Activated CD4-positive, alpha-beta T cell treated with anti-CD3 and anti-CD28 coated beads for 36 hours (primary cell): ENCODE data around the gene LONP1. TPM values are rescaled to one million over a fixed set of nuclear protein-coding genes. Genes with fewer than 3 reads are reported as not detected.

Source experiments
- ATAC-seq: fragments of 200-7000 bp; cut with Tn5 transposase; one replicate; pipeline ENCODE4 v1.10.0; 2021; ENCODE audit warnings: mild to moderate bottlenecking, moderate library complexity
- CTCF ChIA-PET: fragments of 350-600 bp; sonication (Branson Sonifier 250); formaldehyde crosslinking; loops from one replicate; lab custom pipeline; 2021; ENCODE audit warnings: antibody characterized with exemption; lab: Charles Lee
- POLR2A ChIA-PET: fragments of 350-600 bp; sonication (Branson Sonifier 250); formaldehyde crosslinking; loops from one replicate; lab custom pipeline; 2021; ENCODE audit warnings: antibody characterized with exemption, inconsistent platforms; lab: Charles Lee
- DNase-seq: peaks from one replicate; pipeline ENCODE4 v3.0.0-alpha.2; 2020
- H3K27ac Mint-ChIP-seq: one replicate; pipeline ENCODE4 v1.8.0; 2021; ENCODE audit warnings: mixed read lengths
- H3K27me3 Mint-ChIP-seq: one replicate; pipeline ENCODE4 v1.8.0; 2021; ENCODE audit warnings: mixed read lengths
- H3K36me3 Mint-ChIP-seq: one replicate; pipeline ENCODE4 v1.8.0; 2021; ENCODE audit warnings: low read depth, mixed read lengths
- H3K4me1 Mint-ChIP-seq: one replicate; pipeline ENCODE4 v1.8.0; 2021; ENCODE audit warnings: mixed read lengths
- H3K4me3 Mint-ChIP-seq: one replicate; pipeline ENCODE4 v1.8.0; 2021; ENCODE audit warnings: mild to moderate bottlenecking, moderate library complexity, mixed read lengths
- H3K9me3 Mint-ChIP-seq: one replicate; pipeline ENCODE4 v1.8.0; 2021; ENCODE audit warnings: low read depth, mixed read lengths
- intact Hi-C, 2 experiments: fragments of 100-400 bp; cut with DNase I in 1 of 2; cut with micrococcal nuclease in 1 of 2; formaldehyde crosslinking; loops; one replicate each; pipeline versions ENCODE4 v1.14.2 to v1.15.1; 2022 to 2024; cut with DNase I, micrococcal nuclease
- total RNA-seq, 2 experiments: library from RNA; stranded (reverse); gene quantifications; one replicate each; pipeline ENCODE4 v1.2.3, GENCODE V29; 2021

The LONP1 gene
- total RNA-seq, 2 experiments from 2014 or later: 287 to 315 TPM

DNA sequence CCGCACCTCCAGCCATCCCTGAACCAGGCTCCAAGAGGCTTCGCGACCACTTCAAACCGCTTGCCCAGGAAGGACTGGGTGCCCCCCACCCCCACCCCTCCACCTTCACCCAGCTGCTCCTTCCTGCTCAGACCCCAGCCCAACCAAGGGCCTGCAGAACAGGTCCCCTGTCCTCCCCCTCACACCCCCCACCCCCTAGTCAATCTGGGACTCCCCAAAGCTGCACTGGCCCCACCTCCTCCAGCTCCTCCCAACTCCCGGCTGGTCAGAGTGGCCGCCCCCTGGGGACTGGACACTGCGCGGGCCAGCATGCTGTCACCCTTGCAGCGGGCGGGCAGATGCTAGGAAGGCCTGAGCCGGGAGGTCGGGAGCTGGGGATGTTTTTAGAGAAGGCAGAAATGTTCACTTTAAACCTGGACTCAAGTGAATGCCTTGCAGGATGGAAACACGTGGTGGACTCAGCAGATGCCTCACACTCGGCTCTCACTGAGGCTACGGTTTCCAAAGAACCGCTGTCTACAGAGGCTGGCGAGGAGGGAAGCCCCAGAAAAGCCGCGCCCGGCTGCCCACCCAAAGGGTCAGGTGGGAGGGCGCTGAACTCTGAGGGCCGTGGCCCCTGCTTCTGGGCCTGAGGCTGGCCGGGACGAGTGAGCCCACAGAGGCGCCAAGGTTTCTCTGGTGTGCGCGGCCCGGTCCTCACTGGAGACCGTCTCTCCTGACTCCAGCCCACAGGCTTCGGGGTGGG, 21.9 kb downstream of the LONP1 start:
- no peak overlapping the region for H3K27ac Mint-ChIP-seq
- POLR2A ChIA-PET: no interaction called here

DNA sequence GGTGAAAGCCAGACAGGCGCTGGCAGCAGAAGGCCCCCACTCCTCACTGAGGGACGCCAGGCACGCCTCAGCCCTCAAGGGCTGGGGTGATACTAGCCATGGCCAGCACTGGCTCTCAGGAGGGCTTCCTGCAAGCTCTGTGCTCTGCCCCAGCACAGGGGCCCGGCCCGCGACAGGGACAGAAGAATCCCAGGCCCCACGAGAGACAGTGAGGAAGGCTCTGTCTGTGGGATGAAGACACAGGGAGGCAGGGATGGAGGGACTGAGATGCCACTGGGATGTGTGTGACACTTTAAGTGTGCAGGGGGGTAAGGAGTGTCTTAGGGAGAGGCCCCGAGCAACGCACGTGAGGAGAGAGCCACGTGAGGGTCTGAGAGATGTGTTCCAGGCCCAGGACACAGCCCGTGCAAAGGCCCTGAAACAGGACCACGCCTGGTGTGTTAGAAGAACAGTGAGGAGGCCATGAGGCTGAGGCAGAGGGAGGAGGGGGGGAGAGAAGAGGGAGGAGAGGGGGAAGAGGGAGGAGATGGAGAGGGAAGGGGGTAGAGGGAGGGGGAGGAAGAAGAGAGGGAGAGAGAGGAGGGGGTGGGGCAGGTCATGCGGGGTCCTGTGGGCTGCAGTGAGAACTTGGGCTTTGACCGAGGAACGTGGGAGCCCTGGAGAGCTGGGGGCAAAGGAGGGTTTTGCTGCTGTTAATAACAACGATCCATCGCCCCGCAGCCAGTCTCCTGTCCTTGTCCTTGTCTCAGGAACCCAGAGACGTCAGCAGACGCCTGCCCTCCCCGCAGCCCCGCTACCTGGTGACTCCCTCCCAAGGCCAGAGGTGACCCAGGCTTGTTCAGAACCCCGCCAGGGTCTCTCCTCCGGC, 22.7 kb downstream of the LONP1 start:
- Mint-ChIP-seq H3K4me3 (no peak overlapping the region), H3K27me3 (no peaks in the 10 kb centered on the region), H3K36me3 (peaks cover 53% of the 10 kb centered on the region), H3K4me1 (peaks cover 5% of the 10 kb centered on the region), H3K27ac (no peak overlapping the region), H3K9me3 (no peaks in the 10 kb centered on the region)
- DNase-seq (no peak), ATAC-seq (no peak)
- ChIA-PET CTCF (interaction anchor here (1.0 kb wide), 1 partner anchor 17 kb away, joined by 3 read pairs; no protein-coding TSS in a partner anchor), POLR2A (no interaction called here)
- intact Hi-C loops: no loop called here

More for the DNA sequence above, 21.9 kb downstream of the LONP1 start:
- Mint-ChIP-seq H3K4me1 (no peaks in the 10 kb centered on the region), H3K27me3 (no peaks in the 10 kb centered on the region), H3K4me3 (no peak overlapping the region), H3K9me3 (no peaks in the 10 kb centered on the region), H3K36me3 (peaks cover 46% of the 10 kb centered on the region)
- ATAC-seq: no peak
- intact Hi-C loops: no loop called here
- no peak for DNase-seq
- CTCF ChIA-PET: interaction anchor here (1.0 to 2.0 kb wide), 2 partner anchors 8 to 16 kb away, joined by 3 to 6 read pairs; partner anchors contain the start of gene RPL36

GRCh38 chr19:5696196-5697021, 23.5 kb downstream of the LONP1 start:
- Mint-ChIP-seq H3K36me3 (peaks cover 58% of the 10 kb centered on the region), H3K27ac (no peak overlapping the region), H3K4me3 (no peak overlapping the region), H3K9me3 (no peaks in the 10 kb centered on the region), H3K4me1 (peaks cover 9% of the 10 kb centered on the region), H3K27me3 (no peaks in the 10 kb centered on the region)
- intact Hi-C loops: no loop called here
- ChIA-PET CTCF (no interaction called here), POLR2A (interaction anchor here (1.1 kb wide), 1 partner anchor 22 kb away, joined by 7 read pairs; no protein-coding TSS in a partner anchor)
- no peak for ATAC-seq
- DNase-seq: no peak

GRCh38 chr19:5695649-5696195, 24.2 kb downstream of the LONP1 start:
- CTCF ChIA-PET: no interaction called here
- Mint-ChIP-seq H3K4me1 (peaks cover 9% of the 10 kb centered on the region), H3K27me3 (no peaks in the 10 kb centered on the region), H3K27ac (no peak overlapping the region), H3K36me3 (peaks cover 58% of the 10 kb centered on the region), H3K9me3 (no peaks in the 10 kb centered on the region), H3K4me3 (no peak overlapping the region)
- no peak for ATAC-seq
- DNase-seq: no peak
- intact Hi-C loops: no loop called here
- POLR2A ChIA-PET: interaction anchor here (1.1 kb wide), 1 partner anchor 23 kb away, joined by 7 read pairs; no protein-coding TSS in a partner anchor

DNA sequence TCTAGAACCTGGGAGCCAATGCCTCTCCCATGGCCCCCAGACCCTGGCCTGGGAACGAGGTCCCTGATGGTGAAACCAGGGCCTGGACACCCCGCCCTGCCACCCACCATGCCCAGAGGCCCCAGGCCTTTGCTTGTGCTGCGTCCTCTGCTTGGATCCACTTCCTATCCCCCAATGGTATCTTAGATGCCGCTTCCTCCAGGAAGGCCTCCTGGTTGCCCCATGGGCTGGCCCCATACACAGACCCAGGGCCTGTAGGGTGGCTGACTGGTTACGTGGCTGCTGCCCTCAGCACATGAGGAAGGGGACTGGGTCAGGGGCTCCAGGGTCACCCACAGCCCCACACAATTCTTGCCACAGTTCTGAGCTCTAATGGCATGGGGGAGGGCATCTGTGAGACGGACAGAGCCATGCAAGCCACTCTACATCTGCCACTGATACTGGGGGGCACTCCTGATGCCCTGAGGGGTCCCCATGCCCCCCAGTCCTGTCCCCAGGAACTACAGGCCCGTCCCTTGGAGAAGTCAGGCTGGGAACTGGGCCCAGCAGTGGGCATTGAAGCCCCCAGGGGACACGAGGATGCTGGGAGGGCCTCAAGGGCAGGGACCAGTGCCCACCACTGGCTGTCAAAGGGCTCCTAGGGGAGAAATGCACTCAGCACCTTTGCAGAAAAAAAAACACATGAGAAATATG, 24.8 kb downstream of the LONP1 start:
- peaks cover 9% of the 10 kb centered on the region for H3K4me1 Mint-ChIP-seq
- H3K27me3 Mint-ChIP-seq: no peaks in the 10 kb centered on the region
- H3K36me3 Mint-ChIP-seq: peaks cover 60% of the 10 kb centered on the region
- DNase-seq (no peak), ATAC-seq (no peak)
- H3K27ac Mint-ChIP-seq: no peak overlapping the region
- POLR2A ChIA-PET: interaction anchor here (1.1 kb wide), 1 partner anchor 23 kb away, joined by 7 read pairs; no protein-coding TSS in a partner anchor
- intact Hi-C loops: no loop called here
- CTCF ChIA-PET: no interaction called here
- H3K4me3 Mint-ChIP-seq: peak overlapping the region; percentile 36
- no peaks in the 10 kb centered on the region for H3K9me3 Mint-ChIP-seq

DNA sequence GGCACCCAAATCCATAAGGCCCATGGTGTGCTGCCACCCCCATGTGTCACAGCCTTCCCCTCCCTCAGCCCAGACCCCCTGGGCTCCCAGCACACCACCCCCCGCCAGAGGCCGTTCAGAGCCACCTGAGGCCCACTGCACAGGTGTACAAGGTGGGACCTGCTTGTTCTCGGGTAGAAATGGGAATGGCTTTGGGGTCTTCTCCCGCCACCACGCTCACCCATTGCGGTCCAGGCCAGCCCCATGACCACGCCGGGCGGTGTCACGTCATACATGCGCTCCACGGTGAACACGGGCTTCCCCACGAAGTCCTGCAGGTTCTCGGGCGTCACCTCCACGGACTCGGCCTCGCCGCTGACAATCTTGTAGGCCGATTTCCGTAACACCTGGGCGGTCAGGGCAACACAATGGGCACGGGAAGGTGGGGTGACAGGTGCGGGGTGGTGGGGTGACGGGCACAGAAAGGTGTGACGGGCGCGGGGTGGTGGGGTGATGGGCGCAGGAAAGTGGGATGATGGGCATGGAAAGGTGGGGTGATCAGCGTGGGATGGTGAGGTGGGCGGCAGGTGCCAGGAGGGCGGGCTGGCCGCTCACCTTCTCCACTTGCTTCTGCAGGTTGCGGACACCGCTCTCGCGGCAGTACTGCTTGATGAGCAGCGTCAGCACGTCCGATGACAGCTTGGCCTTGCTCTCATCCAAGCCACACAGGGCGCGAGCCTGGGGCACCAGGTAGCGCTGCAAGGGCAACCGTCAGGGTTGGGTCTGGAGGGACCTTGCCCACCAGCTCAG, 25.6 kb downstream of the LONP1 start:
- Mint-ChIP-seq H3K4me3 (peak overlapping the region; percentile 36), H3K4me1 (peaks cover 13% of the 10 kb centered on the region), H3K27me3 (no peaks in the 10 kb centered on the region), H3K36me3 (peaks cover 60% of the 10 kb centered on the region), H3K27ac (peak overlapping the region; percentile 31), H3K9me3 (no peaks in the 10 kb centered on the region)
- ATAC-seq: no peak
- DNase-seq: no peak
- ChIA-PET POLR2A (interaction anchor here (1.1 to 1.3 kb wide), 2 partner anchors 15 to 24 kb away, joined by 3 to 7 read pairs; no protein-coding TSS in a partner anchor), CTCF (no interaction called here)
- intact Hi-C loops: no loop called here

DNA sequence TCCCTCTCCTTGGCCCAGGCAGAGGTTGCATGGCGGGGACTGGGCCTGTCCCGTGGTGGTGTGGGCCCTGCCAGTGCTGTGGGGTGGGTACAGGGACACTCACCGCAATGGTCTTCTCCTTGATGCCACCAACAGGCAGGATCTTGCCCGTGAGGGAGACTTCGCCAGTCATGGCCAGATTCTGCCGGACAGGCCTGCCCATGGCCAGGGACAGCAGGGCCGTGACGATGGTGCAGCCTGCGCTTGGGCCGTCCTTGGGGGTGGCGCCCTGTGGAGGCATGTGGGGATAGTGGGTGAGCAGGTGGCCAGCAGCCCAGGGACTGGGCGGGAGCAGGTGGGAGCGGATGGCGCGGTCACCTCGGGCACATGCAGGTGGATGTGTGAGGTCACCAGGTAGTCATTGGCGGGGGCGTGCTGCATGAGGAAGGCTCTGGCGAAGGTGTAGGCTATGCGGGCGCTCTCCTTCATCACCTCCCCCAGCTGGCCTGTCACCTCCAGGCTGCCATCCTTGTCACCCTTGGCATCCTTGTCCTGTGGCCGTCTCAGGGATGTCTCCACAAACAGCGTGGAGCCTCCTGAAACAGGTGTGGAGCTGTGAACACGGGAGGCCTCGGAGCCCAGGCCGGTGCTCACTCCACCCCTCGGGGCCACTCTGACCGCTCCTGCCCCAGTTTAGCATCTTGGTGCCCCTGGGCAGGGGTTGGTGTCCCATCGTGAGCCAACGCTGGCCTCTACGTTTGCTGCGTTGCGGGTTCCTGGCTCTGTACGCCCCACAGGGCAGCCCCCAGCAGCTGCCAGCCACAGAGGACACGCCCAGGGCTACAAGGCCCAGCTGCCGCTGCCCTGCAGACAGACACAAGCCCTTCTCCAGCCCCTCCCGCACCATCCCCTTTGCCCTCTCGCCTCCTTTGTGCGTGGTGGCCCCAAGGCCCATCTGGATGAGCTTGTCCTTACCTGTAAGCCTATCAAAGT, 26.5 kb downstream of the LONP1 start:
- intact Hi-C loops: no loop called here
- CTCF ChIA-PET: interaction anchor here (0.6 kb wide), 1 partner anchor 76 kb away, joined by 3 read pairs; no protein-coding TSS in a partner anchor
- ATAC-seq: no peak
- Mint-ChIP-seq H3K27ac (peak overlapping the region; percentile 86), H3K9me3 (no peaks in the 10 kb centered on the region), H3K4me1 (peaks cover 16% of the 10 kb centered on the region), H3K4me3 (peak overlapping the region; percentile 100), H3K27me3 (no peaks in the 10 kb centered on the region), H3K36me3 (peaks cover 57% of the 10 kb centered on the region)
- POLR2A ChIA-PET: interaction anchor here (0.6 to 1.3 kb wide), 4 partner anchors 14 to 33 kb away, joined by 3 to 7 read pairs (median 4); no protein-coding TSS in a partner anchor
- DNase-seq: peak; percentile 45

- peaks cover 57% of the 10 kb centered on the region for H3K36me3 Mint-ChIP-seq
- intact Hi-C loops: no loop called here
- DNase-seq (no peak), ATAC-seq (no peak)
- no peaks in the 10 kb centered on the region for H3K27me3 Mint-ChIP-seq
- H3K27ac Mint-ChIP-seq: peak overlapping the region; percentile 86
- no peaks in the 10 kb centered on the region for H3K9me3 Mint-ChIP-seq
- CTCF ChIA-PET: no interaction called here
- H3K4me3 Mint-ChIP-seq: peak overlapping the region; percentile 100
- H3K4me1 Mint-ChIP-seq: peaks cover 21% of the 10 kb centered on the region
- POLR2A ChIA-PET: interaction anchor here (0.6 to 1.1 kb wide), 3 partner anchors 15 to 32 kb away, joined by 3 to 4 read pairs (median 3); no protein-coding TSS in a partner anchor
Measured at GRCh38 chr19:5692723-5693194, 27.2 kb downstream of the LONP1 start.
